SHP77 (cell line): Measurements from ENCODE around the gene MITD1.
"Not testable (repeated sequence)": the region's sequence is repeated elsewhere in the genome, so short reads cannot be mapped to it uniquely, and the experiment has no call there.

Source experiments
- DNase-seq, 2 experiments: peaks; one replicate each; lab custom pipeline; 2025; lab: John Stamatoyannopoulos, UW

MITD1 gene

DNA sequence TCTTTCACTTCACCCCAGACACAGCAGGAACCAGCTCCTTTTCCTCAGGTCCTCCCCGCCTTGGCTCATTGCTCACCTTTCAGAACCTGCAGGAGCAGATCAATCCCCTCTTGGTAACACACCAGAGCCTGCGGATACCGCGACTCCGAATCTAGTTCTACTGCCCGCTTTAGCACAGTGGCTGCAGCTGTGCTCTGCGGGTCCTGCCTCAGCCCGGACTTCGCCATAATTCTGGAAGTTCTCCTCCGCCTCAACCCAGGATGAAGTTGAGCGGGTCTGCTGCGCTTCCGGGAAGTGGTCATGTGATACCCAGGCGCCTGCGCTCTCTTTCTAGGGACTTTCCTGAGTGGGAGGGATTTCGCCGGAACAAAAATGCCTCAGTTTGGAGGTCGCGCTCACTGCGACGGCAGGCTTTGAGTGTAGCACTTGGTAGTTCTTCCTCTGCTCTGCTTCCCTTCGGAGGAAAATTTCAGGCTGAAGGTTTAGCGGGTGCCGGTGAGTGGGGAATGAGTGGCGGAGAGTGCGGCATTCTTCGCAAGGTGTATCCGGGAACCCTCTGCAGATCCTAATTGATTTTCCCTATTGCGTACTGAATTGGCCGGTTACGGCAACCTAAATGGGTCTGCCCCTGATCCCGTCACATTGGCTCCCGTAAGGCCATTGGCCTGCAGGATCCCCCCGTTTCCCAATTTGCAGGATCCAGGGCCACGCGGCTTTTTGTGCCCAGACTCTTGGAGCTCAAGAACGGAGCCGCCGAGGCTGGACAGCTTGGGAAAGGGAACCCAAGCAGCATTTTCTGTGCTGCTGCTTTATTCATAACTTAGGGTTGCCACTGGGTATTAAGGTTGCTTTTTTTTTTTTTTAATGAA lies at the start of gene MITD1, which contains the start of gene MRPL30:
Gene MITD1 (minus strand): TSS at position 304 of the 869 bp plus-strand sequence. CDS start 77 bp downstream, at position 227.
Gene MRPL30 (plus strand): TSS at position 430 of the 869 bp plus-strand sequence. CDS start 5,020 bp downstream, outside the sequence.
- peak; percentile 93 for DNase-seq

DNA sequence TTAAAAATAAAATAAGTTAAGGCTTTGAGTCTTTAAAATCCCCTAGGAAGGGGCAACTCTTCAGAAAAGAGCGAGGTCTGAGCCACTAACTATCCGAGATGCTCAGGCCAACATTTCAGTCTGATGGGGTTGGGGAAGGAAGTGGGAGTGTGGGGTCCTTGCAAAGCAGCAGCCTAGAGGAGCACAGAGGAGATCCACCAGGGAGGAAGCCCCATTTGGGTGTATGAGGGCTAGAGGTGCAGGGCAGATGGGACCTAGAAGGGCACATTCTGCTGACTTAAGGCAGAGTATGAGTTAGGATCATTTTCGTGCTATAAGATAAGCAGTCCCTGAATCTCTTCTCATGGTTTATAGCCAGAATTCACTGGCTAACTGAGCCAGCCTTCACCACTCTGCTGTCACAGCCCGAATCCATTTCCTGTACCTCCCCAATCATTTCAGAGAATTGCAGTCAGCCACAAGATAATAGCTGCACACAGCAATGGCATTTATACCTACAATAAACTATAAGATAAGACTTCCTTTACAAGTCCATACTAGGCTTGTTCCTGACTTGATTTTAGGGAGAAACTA lies 37.2 kb upstream of the MITD1 start:
- DNase-seq, result no peak

GRCh38 chr2:99216096-99216495 lies 35.2 kb upstream of the MITD1 start:
- DNase-seq, result no peak

GRCh38 chr2:99205491-99205890 lies 24.6 kb upstream of the MITD1 start:
- DNase-seq, result no peak

DNA sequence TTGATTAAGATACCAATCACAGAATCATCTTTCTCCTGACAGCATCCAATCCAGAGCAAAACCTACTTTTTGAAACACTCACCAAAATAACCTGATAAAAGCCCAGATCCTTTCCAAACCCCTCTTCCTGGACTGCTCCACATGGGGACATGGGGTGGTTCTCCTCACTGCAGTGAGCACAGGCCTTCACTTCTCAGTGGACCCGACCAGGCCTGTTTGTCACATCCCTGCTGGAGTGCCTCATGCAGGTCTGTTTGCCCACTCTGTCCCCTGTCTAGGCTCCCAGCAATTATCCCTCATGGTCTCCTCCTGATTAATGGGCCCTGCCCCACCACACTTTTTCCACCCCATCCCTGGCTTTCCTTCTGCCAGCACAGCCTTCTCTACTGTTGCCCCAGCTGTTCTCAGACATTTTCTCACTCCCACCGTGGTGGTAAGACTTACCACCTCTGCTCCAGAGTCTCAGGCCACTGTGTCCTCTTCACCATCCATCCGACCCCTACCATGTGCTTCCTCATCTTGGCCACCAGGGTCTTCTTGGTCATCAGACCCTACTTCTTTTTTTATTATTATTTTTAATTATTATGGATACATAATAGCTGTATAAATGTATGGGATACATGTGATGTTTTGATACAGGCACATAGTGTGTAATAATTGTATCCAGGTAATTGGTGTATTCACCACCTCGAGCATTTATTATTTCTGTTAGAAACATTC lies 21.3 kb upstream of the MITD1 start:
- DNase-seq, result no peak

DNA sequence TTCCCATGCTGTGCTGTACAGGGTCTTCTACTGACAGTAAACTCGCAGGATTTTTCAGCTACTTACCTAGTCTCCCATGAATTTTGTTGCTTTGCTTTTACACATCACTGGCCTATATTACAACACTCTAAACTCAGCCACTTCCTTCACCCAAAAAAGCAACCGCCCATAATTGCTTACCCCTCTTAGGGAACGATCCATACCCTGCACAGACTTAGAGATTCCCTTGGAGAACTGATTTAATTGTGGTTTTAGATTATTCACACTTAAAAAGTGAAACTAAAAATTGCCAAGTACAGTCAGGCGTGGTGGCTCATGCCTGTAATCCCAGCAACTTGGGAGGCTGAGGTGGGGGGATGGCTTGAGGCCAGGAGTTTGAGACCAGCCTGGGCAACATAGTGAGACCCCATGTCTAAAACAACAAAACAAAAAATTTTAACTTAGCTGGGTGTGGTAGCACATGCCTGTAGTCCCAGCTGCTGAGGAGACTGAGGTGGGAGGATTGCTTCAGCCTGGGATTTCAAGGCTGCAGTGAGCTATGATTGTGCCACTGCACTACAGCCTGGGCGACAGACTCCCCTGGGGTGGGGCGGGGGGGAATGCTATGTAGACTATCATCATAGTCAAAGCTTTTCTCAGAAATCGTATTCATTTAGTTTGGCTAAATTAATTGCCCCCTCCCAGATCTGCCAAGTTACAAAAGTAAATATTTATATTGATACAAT lies 19.4 kb upstream of the MITD1 start:
- DNase-seq, result no peak

DNA sequence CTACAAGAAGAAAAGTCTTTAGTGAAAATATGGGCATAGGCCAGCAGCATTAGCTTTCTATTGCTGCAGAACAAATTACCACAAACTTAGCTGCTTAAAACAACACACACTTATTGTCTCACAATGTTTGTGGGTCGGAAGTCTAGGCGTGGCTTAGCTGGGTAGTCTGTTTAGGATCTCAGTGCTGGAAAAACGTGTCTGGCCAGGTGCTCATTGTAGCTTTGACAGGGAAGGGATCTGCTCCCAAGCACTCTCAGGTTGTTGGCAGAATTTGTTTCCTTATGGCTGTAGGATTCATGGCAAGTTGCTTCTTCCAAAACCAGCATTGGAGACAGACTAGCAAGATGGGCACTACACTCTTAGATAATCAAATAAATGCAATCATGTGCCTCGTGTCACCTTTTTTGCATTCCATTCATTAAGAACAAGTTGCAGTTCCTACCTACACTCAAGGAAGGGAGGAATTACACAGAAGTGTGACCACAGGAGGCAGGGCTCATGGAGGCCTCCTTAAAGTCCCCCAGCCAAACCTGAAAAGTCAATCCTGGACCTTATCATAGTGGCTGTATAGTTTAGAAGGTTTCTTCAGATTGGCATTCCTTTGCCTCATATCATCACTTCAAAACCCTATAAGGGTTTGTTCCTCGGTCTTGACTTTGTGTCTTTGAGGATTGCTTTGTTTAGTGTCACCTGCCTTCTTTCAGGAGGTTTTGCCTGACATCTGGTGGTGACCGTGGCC lies 17.4 kb upstream of the MITD1 start:
- no peak for DNase-seq

DNA sequence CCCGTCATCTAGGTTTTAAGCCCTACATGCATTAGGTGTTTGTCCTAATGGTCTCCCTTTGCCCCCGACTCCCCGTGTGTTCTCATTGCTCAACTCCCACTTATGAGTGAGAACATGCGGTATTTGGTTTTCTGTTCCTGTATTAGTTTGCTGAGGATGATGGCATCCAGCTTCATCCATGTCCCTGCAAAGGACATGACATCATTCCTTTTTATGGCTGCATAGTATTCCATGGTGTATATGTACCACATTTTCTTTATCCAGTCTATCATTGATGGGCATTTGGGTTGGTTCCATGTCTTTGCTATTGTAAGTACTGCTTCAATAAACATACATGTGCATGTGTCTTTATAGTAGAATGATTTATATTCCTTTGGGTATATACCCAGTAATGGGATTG lies 11.5 kb upstream of the MITD1 start:
- DNase-seq, result not testable (repeated sequence)

- no peak for DNase-seq
Measured at GRCh38 chr2:99190548-99190947, 9.7 kb upstream of the MITD1 start.

DNA sequence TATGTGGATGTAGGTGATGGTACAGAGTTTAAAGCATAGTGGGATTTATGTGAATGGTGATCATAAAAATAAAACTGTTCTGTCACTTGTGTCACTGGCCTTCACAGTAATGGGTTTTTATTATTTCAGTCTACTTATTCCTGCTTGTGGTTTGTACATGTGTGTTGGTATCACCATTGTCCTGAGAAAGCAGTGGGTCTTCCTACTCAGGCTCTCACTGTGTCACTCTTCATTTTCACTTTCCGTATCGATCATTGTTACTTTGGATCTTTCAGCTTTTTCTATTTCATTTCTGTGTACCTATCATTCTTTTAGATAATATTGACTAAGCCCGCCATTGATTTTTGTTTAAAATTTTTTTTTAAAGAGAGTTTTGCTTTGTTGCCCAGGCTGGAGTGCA lies 7.5 kb upstream of the MITD1 start:
- no peak for DNase-seq

DNA sequence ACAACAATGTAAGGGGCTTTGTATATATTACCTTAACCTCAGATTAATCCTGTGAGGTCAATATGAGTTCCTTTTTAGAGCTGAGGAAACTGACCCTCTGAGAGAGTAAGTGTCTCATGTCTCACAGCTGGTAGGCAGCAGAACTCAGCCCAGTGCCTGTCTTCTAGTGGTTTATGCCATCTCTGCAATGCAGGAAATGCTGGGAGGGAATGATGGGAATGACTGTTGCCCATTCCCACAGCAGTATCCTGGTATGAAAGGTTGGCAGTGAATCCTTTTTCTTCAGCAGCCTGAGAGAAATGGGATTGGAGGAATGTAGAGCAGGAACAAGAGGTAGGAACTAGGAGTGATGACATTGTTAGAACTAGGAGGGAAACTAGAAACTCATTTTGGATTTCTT lies 6.2 kb upstream of the MITD1 start:
- no peak for DNase-seq

GRCh38 chr2:99184811-99185210 lies 4.0 kb upstream of the MITD1 start:
- no peak for DNase-seq

GRCh38 chr2:99183025-99183424 lies 2.2 kb upstream of the MITD1 start:
- no peak for DNase-seq

DNA sequence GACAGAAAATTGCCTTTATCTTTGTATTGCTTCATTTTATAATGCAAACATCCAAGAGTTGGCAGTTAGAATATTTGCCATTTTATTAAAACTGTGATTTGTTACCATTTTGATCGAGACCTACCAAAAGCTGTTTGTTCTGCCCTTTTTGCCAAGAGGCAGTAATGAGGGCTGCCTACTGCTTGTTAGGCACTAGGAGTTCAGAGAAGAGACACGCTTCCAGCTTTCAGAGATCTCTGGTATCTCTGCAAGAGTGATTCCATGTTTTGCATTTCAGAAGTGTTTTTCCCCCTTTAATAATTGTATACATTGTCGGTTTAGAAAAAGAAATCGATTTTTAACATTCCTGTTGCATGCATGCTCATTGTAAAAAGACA lies 754 bp upstream of the MITD1 start:
- DNase-seq, result peak in 1 of 2 experiments; percentile 9

DNA sequence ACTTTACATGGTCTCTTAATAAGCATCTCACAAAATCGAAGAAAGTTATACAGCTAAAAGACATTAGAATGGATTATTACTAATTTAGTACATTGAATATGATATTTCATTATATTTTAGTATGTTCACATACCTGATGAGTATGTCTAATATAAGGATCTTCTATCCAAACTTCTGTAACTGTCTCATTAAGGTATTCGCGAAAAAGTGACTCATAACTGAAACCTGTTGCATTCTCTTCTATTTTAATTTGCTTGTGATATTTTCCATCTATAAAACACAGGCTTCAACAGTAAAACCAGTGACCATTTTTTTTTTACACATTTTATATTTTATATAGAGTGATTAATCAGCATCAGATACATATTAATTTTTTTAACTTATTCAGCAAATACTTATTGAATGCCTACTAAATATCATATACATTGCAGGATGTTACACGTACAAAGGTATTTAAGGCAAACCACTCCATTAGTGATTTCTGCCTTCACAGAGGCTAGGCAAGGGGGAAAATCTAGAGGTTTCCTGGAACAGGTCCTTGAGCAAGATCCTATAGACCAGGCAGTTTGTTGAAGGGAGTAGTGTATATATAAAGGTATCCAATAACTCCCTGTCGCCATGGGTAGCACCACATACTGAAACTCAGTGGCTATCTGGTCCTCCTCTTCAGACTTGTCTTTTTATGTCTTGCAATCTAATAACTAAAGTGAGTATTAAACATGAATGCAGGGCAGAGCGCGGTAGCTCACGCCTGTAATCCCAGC lies 9.3 kb downstream of the MITD1 start:
- DNase-seq, result no peak

DNA sequence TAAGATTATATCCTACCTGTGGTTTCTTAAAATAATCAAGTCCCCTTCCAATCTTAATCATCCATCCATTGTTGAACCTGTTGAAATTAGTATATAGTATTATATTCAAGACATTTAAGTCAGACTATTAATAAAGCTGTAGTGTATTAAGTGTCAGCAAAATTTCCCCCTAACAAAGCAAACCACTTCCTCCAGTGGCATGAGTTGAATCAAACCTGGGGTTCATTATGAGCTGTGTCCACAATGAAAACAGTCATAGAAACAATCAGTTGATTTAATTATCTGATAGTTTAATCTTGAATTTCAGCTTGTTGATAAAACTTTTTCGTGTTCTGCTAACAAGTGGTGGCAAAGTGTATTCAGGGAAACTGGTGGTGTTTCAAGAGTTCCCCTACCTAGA lies 11.3 kb downstream of the MITD1 start:
- no peak for DNase-seq

GRCh38 chr2:99166218-99166617 lies 14.6 kb downstream of the MITD1 start:
- no peak for DNase-seq

DNA sequence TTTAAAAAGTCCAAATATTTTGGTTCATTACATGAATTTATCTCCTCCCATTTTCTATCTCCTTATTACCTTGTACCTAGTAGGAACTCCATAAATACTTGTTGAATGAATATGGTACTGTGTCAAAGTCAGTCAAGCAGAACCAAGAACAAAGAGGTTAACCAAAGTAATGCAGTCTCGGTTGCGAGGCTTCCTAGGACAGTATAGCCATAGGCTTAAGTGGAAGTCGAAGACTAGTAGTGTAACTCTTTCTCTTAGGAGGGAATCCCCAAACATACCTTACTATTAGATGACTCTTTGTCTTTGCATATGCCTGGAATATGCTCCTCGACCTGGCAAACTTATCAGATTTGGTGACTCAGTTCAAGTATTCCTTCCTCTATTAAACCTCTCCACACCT lies 21.3 kb downstream of the MITD1 start:
- DNase-seq, result no peak

DNA sequence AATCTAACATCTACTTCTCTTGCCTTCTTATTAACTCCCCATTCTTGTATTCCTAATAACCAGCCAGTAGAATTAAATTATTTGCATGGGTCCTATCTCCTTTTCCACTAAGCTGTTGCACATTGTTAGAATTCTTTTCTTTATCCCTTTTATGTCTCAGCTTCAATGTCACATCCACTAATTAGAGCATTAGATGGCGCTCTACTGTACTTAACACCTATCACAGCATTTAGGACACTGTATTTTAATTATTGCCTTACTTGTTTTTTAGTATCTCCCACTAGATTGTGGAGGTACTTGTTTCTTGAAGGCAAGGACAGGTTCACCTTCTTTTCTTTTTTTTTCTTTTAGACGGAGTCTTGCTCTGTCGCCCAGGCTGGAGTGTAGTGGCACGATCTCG lies 22.3 kb downstream of the MITD1 start:
- DNase-seq, result no peak

GRCh38 chr2:99156891-99157290 lies 24.0 kb downstream of the MITD1 start:
- no peak for DNase-seq
